HepG2 (cell line): ENCODE results near the gene ADM5. TPM values are rescaled to one million over a fixed set of nuclear protein-coding genes. Genes with fewer than 3 reads are reported as not detected.
A peak's percentile ranks its signal among the peaks of the same experiment; 100 is the strongest.

Experiments
- ATM ChIP-seq: fragments of 450-650 bp; IDR thresholded peaks from 2 replicates; pipeline ENCODE4 v1.7.1; 2017; ENCODE audit warnings: mild to moderate bottlenecking, borderline replicate concordance
- BCL6 ChIP-seq: IDR thresholded peaks from 2 replicates; pipeline ENCODE4 v1.6.1; 2016; ENCODE audit warnings: missing genetic modification reagents, missing compliant biosample characterization
- HNRNPUL1 ChIP-seq: fragments of 200-400 bp; formaldehyde crosslinking; IDR thresholded peaks from 2 replicates; pipeline ENCODE4 v1.6.1; 2017; ENCODE audit warnings: low read depth, mild to moderate bottlenecking, low read length, moderate library complexity
- JUNB ChIP-seq: sonication (generic); formaldehyde crosslinking; IDR thresholded peaks from 2 replicates; pipeline ENCODE4 v1.8.0; 2022; ENCODE audit warnings: missing genetic modification reagents, mild to moderate bottlenecking, borderline replicate concordance
- KLF12 ChIP-seq: sonication (generic); formaldehyde crosslinking; IDR thresholded peaks from 2 replicates; pipeline ENCODE4 v1.4.0; 2020; ENCODE audit warnings: missing genetic modification reagents, borderline replicate concordance
- KLF9 ChIP-seq: IDR thresholded peaks from 2 replicates; pipeline ENCODE4 v1.6.1; 2016; ENCODE audit warnings: low read depth
- NCOA5 ChIP-seq: sonication (generic); formaldehyde crosslinking; IDR thresholded peaks from 2 replicates; pipeline ENCODE4 v1.4.0; 2020; ENCODE audit warnings: missing genetic modification reagents
- TBX3 ChIP-seq: fragments of 450-650 bp; IDR thresholded peaks from 2 replicates; pipeline ENCODE4 v1.6.1; 2017; ENCODE audit warnings: antibody characterized with exemption, mild to moderate bottlenecking, inconsistent platforms, borderline replicate concordance
- THAP11 ChIP-seq: IDR thresholded peaks from 2 replicates; pipeline ENCODE4 v1.6.1; 2016; ENCODE audit warnings: missing biosample characterization, missing genetic modification reagents
- ZBTB8A ChIP-seq: sonication (generic); formaldehyde crosslinking; IDR thresholded peaks from 2 replicates; pipeline ENCODE4 v1.4.0; 2020; ENCODE audit warnings: mild to moderate bottlenecking, low read depth, missing genetic modification reagents, borderline replicate concordance
- ZC3H13 ChIP-seq: sonication (generic); formaldehyde crosslinking; IDR thresholded peaks from 2 replicates; pipeline ENCODE4 v1.8.1; 2023; ENCODE audit warnings: mild to moderate bottlenecking, missing genetic modification reagents, moderate library complexity
- ZNF17 ChIP-seq: sonication (generic); formaldehyde crosslinking; IDR thresholded peaks from 2 replicates; pipeline ENCODE4 v1.5.0; 2020; ENCODE audit warnings: mild to moderate bottlenecking, missing genetic modification reagents
- ZNF569 ChIP-seq: sonication (generic); formaldehyde crosslinking; IDR thresholded peaks from 2 replicates; pipeline ENCODE4 v1.5.0; 2020; ENCODE audit warnings: mild to moderate bottlenecking, missing genetic modification reagents, moderate library complexity, borderline replicate concordance
- polyA plus RNA-seq, 8 experiments: library from polyadenylated mRNA; depleted of rRNA in 3 of 8; stranded (reverse) in 7 of 8; unstranded in 1 of 8; fragments of >200 nt; fragmentation: Illumina TruSeq in 4 of 8; extraction: Trizol in 4 of 8; gene quantifications; 2 replicates each; pipeline versions ENCODE4 v1.2.1 to v1.2.3, GENCODE V29; 2011 to 2016; ENCODE audit warnings: low read depth in 4 of 8, missing spikeins in 1 of 8, mixed read lengths in 1 of 8; ENCODE audit not compliant: insufficient read depth in 1 of 8
- total RNA-seq, 5 experiments: library from RNA; depleted of rRNA; stranded (reverse); fragments of >200 nt; fragmentation: Illumina TruSeq; extraction: Trizol; gene quantifications; 2 replicates each; pipeline ENCODE4 v1.2.3, GENCODE V29; 2016; ENCODE audit warnings: low read depth in 1 of 5
- TF ChIP-seq, protein P1 (sequence below): sonication (generic); formaldehyde crosslinking; conservative IDR thresholded peaks from 2 replicates; pipeline ENCODE4 v1.8.0; 2022; ENCODE audit warnings: mild to moderate bottlenecking, moderate library complexity, missing genetic modification reagents
- TF ChIP-seq, protein P2 (sequence below): sonication (generic); formaldehyde crosslinking; conservative IDR thresholded peaks from 2 replicates; pipeline ENCODE4 v1.8.0; 2022; ENCODE audit warnings: low read depth, missing genetic modification reagents
- TF ChIP-seq, protein P3 (sequence below): IDR thresholded peaks from 2 replicates; pipeline ENCODE4 v1.6.1; 2016; ENCODE audit warnings: missing compliant biosample characterization, missing genetic modification reagents, borderline replicate concordance
- TF ChIP-seq, protein P4 (sequence below): sonication (generic); formaldehyde crosslinking; IDR thresholded peaks from 2 replicates; pipeline ENCODE4 v1.9.0; 2022; ENCODE audit warnings: missing genetic modification reagents, mild to moderate bottlenecking, borderline replicate concordance
- TF ChIP-seq, protein P5 (sequence below): fragments of 450-650 bp; IDR thresholded peaks from 2 replicates; pipeline ENCODE4 v1.6.1; 2016
- TF ChIP-seq, protein P6 (sequence below): IDR thresholded peaks from 2 replicates; pipeline ENCODE4 v1.6.1; 2018; ENCODE audit warnings: missing genetic modification reagents

Gene ADM5
- total and polyA plus RNA-seq, 2 of the 13 experiments (the other 11 are each of a cell fraction or from before 2014, with no cell fraction given), result 2.7 to 4.1 TPM

DNA sequence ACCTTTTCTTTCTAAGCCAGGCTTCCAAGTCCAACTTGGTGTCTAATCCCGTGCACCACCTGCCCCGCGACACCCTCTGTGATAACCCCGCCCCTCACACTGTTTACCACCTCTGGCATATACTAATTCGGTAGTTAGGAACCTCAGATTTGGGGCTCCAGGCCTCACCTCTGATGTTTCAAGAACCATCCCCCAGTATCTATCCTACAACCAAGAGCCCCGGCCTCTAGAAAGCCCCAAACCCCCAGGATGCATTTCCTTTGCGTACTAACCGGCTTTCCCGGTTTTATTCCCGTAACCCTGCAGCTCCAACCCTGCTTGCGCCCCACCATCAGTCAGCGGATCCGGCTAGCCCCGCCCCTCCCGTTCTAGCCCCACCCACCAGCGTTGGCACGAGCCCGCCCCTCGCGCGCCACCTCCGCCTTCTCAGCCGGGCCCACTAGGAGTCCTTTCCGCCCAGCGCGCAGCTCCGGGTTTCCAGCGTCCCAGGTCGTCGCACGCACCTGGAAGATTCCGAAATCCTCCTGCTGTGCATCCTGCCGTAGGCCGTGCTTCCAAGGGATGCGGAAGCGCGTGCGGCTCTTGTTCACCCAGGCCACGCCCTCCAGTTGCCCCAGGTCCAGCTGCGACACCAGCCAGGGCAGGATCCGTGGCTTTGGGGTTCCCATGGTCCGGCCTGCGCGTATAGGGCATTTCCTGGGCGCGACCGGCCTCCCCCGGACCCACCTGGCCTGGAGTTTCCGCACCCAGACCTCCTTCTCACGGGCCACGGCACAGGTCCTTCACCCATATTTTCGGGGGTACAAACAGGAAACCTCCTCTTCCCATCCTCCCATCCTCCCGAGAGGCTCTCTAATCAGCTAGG is 25.0 kb upstream of the ADM5 start (continued):
- TF ChIP-seq BCL6 (CRISPR knock-in tag) (0 out of 2 replicates have a peak, but pooled peaks have one; percentile 20), THAP11 (no peak; the same call in 1 of the 2 replicates), ZNF569 (CRISPR knock-in tag) (no peak), JUNB (CRISPR knock-in tag) (no peak), KLF9 (CRISPR knock-in tag) (peak; percentile 48; the same call in 1 of the 2 replicates), ZBTB8A (CRISPR knock-in tag) (no peak), ATM (no peak), ZNF17 (CRISPR knock-in tag) (no peak), TBX3 (0 out of 2 replicates have a peak, but pooled peaks have one; percentile 7), KLF12 (CRISPR knock-in tag) (no peak), NCOA5 (CRISPR knock-in tag) (no peak), HNRNPUL1 (no peak), ZC3H13 (peak; percentile 68)
- TF ChIP-seq, protein P1, sequence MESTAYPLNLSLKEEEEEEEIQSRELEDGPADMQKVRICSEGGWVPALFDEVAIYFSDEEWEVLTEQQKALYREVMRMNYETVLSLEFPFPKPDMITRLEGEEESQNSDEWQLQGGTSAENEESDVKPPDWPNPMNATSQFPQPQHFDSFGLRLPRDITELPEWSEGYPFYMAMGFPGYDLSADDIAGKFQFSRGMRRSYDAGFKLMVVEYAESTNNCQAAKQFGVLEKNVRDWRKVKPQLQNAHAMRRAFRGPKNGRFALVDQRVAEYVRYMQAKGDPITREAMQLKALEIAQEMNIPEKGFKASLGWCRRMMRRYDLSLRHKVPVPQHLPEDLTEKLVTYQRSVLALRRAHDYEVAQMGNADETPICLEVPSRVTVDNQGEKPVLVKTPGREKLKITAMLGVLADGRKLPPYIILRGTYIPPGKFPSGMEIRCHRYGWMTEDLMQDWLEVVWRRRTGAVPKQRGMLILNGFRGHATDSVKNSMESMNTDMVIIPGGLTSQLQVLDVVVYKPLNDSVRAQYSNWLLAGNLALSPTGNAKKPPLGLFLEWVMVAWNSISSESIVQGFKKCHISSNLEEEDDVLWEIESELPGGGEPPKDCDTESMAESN (CRISPR knock-in tag), result peak; percentile 76; the same call in 1 of the 2 replicates
- TF ChIP-seq, protein P2, sequence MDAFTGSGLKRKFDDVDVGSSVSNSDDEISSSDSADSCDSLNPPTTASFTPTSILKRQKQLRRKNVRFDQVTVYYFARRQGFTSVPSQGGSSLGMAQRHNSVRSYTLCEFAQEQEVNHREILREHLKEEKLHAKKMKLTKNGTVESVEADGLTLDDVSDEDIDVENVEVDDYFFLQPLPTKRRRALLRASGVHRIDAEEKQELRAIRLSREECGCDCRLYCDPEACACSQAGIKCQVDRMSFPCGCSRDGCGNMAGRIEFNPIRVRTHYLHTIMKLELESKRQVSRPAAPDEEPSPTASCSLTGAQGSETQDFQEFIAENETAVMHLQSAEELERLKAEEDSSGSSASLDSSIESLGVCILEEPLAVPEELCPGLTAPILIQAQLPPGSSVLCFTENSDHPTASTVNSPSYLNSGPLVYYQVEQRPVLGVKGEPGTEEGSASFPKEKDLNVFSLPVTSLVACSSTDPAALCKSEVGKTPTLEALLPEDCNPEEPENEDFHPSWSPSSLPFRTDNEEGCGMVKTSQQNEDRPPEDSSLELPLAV (CRISPR knock-in tag), result no peak
- TF ChIP-seq, protein P3, sequence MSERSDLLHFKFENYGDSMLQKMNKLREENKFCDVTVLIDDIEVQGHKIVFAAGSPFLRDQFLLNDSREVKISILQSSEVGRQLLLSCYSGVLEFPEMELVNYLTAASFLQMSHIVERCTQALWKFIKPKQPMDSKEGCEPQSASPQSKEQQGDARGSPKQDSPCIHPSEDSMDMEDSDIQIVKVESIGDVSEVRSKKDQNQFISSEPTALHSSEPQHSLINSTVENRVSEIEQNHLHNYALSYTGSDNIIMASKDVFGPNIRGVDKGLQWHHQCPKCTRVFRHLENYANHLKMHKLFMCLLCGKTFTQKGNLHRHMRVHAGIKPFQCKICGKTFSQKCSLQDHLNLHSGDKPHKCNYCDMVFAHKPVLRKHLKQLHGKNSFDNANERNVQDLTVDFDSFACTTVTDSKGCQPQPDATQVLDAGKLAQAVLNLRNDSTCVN, result 0 out of 2 replicates have a peak, but pooled peaks have one; percentile 48
- TF ChIP-seq, protein P4, sequence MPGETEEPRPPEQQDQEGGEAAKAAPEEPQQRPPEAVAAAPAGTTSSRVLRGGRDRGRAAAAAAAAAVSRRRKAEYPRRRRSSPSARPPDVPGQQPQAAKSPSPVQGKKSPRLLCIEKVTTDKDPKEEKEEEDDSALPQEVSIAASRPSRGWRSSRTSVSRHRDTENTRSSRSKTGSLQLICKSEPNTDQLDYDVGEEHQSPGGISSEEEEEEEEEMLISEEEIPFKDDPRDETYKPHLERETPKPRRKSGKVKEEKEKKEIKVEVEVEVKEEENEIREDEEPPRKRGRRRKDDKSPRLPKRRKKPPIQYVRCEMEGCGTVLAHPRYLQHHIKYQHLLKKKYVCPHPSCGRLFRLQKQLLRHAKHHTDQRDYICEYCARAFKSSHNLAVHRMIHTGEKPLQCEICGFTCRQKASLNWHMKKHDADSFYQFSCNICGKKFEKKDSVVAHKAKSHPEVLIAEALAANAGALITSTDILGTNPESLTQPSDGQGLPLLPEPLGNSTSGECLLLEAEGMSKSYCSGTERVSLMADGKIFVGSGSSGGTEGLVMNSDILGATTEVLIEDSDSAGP (CRISPR knock-in tag), result no peak; the same call in 1 of the 2 replicates
- TF ChIP-seq, protein P5, sequence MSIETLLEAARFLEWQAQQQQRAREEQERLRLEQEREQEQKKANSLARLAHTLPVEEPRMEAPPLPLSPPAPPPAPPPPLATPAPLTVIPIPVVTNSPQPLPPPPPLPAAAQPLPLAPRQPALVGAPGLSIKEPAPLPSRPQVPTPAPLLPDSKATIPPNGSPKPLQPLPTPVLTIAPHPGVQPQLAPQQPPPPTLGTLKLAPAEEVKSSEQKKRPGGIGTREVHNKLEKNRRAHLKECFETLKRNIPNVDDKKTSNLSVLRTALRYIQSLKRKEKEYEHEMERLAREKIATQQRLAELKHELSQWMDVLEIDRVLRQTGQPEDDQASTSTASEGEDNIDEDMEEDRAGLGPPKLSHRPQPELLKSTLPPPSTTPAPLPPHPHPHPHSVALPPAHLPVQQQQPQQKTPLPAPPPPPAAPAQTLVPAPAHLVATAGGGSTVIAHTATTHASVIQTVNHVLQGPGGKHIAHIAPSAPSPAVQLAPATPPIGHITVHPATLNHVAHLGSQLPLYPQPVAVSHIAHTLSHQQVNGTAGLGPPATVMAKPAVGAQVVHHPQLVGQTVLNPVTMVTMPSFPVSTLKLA, result peak; percentile 28; the same call in 1 of the 2 replicates
- TF ChIP-seq, protein P6, sequence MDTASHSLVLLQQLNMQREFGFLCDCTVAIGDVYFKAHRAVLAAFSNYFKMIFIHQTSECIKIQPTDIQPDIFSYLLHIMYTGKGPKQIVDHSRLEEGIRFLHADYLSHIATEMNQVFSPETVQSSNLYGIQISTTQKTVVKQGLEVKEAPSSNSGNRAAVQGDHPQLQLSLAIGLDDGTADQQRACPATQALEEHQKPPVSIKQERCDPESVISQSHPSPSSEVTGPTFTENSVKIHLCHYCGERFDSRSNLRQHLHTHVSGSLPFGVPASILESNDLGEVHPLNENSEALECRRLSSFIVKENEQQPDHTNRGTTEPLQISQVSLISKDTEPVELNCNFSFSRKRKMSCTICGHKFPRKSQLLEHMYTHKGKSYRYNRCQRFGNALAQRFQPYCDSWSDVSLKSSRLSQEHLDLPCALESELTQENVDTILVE, result no peak
